ENCODE data around the gene PTPN6. TPM values are rescaled to one million over a fixed set of nuclear protein-coding genes. Genes with fewer than 3 reads are reported as not detected.

The PTPN6 gene
- total and polyA plus RNA-seq, 4 donors = 38.2 to 222 (median 170) TPM

GRCh38 chr12:6965026-6965661, 14.0 kb downstream of the PTPN6 start:
- peaks cover 7 to 40% (median 17%) of the 10 kb centered on the region in 5 donors for H3K4me1 ChIP-seq (ENCODE audit: control insufficient read depth in 5 of 5, insufficient read depth in 5 of 5, low read length in 5 of 5)
- H3K27ac ChIP-seq (ENCODE audit: low read depth in 1 of 2, low read length in 1 of 2) = peak overlapping the region in 1 of 2 donors; percentile 87
- TF ChIP-seq CTCF (IDR thresholded peaks at IDR 0.05; ENCODE audit: control extremely low read depth, extremely low read depth) = peak; percentile 95
- H3K36me3 ChIP-seq (ENCODE audit: control insufficient read depth in 4 of 4, insufficient read depth in 4 of 4, low read length in 4 of 4) = peaks cover 8 to 42% (median 33%) of the 10 kb centered on the region in 4 donors
- H3K9ac ChIP-seq (ENCODE audit: insufficient read depth in 1 of 2, low read length in 2 of 2) = peak overlapping the region in 1 of 2 donors; percentile 37
- DNase-seq (peak; percentile 89 to 90 (median 89)), ATAC-seq (ENCODE audit: insufficient read depth, low FRiP score) (peak; percentile 35)
- H3K9me3 ChIP-seq (ENCODE audit: control insufficient read depth in 4 of 4, insufficient read depth in 3 of 4, low read length in 3 of 4) = no peaks in the 10 kb centered on the region
- no peak overlapping the region for H3K4me3 ChIP-seq
- H3K27me3 ChIP-seq (ENCODE audit: control insufficient read depth in 3 of 3, insufficient read depth in 3 of 3, low read length in 2 of 3) = no peaks in the 10 kb centered on the region
- 19 to 23% methylated on average over 12 of the region's 12 CpGs for WGBS, 2 donors

- DNase-seq = no peak
- Histone ChIP-seq H3K36me3 (ENCODE audit: control insufficient read depth in 4 of 4, insufficient read depth in 4 of 4, low read length in 4 of 4) (peaks cover 8 to 42% (median 31%) of the 10 kb centered on the region in 4 donors), H3K4me1 (ENCODE audit: control insufficient read depth in 5 of 5, insufficient read depth in 5 of 5, low read length in 5 of 5) (peaks cover 7 to 40% (median 13%) of the 10 kb centered on the region in 5 donors), H3K27me3 (ENCODE audit: control insufficient read depth in 3 of 3, insufficient read depth in 3 of 3, low read length in 2 of 3) (no peaks in the 10 kb centered on the region), H3K9ac (ENCODE audit: insufficient read depth in 1 of 2, low read length in 2 of 2) (no peak overlapping the region), H3K9me3 (ENCODE audit: control insufficient read depth in 4 of 4, insufficient read depth in 3 of 4, low read length in 3 of 4) (no peaks in the 10 kb centered on the region), H3K4me3 (no peak overlapping the region), H3K27ac (ENCODE audit: low read depth in 1 of 2, low read length in 1 of 2) (peak overlapping the region in 1 of 2 donors; percentile 11)
- TF ChIP-seq CTCF (IDR thresholded peaks at IDR 0.05; ENCODE audit: control extremely low read depth, extremely low read depth) = no peak
- WGBS, 2 donors = 77 to 86% methylated on average over 4 of the region's 4 CpGs
- no peak for ATAC-seq (ENCODE audit: insufficient read depth, low FRiP score)
These were observed 14.6 kb downstream of the PTPN6 start for GRCh38 chr12:6965714-6966113.

GRCh38 chr12:6966351-6966750, 15.2 kb downstream of the PTPN6 start:
- ATAC-seq (ENCODE audit: insufficient read depth, low FRiP score) (no peak), DNase-seq (no peak)
- Histone ChIP-seq H3K9me3 (ENCODE audit: control insufficient read depth in 4 of 4, insufficient read depth in 3 of 4, low read length in 3 of 4) (no peaks in the 10 kb centered on the region), H3K4me3 (no peak overlapping the region), H3K27me3 (ENCODE audit: control insufficient read depth in 3 of 3, insufficient read depth in 3 of 3, low read length in 2 of 3) (no peaks in the 10 kb centered on the region), H3K4me1 (ENCODE audit: control insufficient read depth in 5 of 5, insufficient read depth in 5 of 5, low read length in 5 of 5) (peaks cover 7 to 40% (median 9%) of the 10 kb centered on the region in 5 donors), H3K36me3 (ENCODE audit: control insufficient read depth in 4 of 4, insufficient read depth in 4 of 4, low read length in 4 of 4) (peaks cover 8 to 42% (median 31%) of the 10 kb centered on the region in 4 donors), H3K9ac (ENCODE audit: insufficient read depth in 1 of 2, low read length in 2 of 2) (no peak overlapping the region), H3K27ac (ENCODE audit: low read depth in 1 of 2, low read length in 1 of 2) (no peak overlapping the region)
- no peak for TF ChIP-seq CTCF (IDR thresholded peaks at IDR 0.05; ENCODE audit: control extremely low read depth, extremely low read depth)
- WGBS, 2 donors = 86 to 90% methylated on average over 7 of the region's 7 CpGs
